HG03139 (cell line): ENCODE results near the gene DCAF5.
"Not testable (repeated sequence)": the region's sequence is repeated elsewhere in the genome, so short reads cannot be mapped to it uniquely, and the experiment has no call there.

ENCODE experiments used
- ATAC-seq: cut with Tn5 transposase; IDR thresholded peaks from one replicate; pipeline ENCODE4 v1.9.1; 2021; ENCODE audit not compliant: unreplicated experiment

DCAF5 gene, protein sequence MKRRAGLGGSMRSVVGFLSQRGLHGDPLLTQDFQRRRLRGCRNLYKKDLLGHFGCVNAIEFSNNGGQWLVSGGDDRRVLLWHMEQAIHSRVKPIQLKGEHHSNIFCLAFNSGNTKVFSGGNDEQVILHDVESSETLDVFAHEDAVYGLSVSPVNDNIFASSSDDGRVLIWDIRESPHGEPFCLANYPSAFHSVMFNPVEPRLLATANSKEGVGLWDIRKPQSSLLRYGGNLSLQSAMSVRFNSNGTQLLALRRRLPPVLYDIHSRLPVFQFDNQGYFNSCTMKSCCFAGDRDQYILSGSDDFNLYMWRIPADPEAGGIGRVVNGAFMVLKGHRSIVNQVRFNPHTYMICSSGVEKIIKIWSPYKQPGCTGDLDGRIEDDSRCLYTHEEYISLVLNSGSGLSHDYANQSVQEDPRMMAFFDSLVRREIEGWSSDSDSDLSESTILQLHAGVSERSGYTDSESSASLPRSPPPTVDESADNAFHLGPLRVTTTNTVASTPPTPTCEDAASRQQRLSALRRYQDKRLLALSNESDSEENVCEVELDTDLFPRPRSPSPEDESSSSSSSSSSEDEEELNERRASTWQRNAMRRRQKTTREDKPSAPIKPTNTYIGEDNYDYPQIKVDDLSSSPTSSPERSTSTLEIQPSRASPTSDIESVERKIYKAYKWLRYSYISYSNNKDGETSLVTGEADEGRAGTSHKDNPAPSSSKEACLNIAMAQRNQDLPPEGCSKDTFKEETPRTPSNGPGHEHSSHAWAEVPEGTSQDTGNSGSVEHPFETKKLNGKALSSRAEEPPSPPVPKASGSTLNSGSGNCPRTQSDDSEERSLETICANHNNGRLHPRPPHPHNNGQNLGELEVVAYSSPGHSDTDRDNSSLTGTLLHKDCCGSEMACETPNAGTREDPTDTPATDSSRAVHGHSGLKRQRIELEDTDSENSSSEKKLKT

DNA sequence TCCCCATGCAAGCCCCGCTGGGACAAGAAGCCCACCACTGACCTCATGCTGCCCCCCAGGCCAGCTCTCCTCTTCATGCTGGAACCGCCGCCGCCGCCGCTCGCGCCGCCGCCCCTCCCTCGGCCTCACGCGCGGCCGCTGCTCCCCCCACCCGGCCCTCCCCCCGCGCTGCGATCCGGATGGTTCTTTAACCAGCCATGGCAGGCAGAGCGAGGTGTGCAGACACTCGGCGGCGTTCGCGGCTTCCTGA lies at the start of gene DCAF5:
DCAF5 (minus strand) TSS at position 218 of the 250 bp plus-strand sequence; CDS start at position 77, 141 bp downstream.
- no peak for ATAC-seq

DNA sequence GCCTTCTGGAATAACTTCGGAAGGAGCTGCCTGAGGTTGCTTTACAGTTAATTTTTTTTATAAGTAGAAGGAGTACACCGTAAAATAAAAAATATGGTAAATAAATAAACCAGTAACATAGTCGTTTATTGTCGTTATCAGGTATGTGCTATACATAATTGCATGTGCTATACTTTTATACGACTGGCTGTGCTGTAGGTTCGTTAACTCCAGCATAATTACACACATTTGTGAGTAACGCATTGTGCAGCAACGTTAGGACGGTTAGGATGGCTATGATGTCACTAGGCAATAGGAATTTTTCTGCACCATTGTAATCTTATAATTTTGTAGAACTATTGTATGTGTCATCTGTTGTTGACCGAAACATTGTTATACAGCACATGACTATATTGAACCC lies 46.9 kb upstream of the DCAF5 start:
- ATAC-seq, result no peak

DNA sequence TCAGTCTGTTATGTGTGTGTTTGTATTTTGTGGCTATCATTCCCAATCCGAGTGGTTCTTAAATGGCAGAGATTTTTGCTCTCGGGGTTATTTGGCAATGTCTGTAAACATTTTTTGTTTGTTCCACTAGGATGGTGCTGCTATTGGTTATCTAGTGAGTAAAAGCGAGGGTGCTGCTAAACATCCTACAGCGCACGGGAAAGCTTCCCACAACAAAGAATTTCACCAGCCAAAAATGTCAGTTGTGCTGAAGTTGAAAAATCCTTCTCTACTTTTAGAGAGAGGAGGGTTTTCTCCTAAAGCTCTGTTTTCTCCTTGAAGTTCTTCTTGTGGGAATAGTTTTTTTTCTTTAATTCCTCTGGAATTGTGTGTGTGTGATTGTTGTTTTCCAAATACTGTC lies 40.8 kb upstream of the DCAF5 start:
- ATAC-seq, result no peak

DNA sequence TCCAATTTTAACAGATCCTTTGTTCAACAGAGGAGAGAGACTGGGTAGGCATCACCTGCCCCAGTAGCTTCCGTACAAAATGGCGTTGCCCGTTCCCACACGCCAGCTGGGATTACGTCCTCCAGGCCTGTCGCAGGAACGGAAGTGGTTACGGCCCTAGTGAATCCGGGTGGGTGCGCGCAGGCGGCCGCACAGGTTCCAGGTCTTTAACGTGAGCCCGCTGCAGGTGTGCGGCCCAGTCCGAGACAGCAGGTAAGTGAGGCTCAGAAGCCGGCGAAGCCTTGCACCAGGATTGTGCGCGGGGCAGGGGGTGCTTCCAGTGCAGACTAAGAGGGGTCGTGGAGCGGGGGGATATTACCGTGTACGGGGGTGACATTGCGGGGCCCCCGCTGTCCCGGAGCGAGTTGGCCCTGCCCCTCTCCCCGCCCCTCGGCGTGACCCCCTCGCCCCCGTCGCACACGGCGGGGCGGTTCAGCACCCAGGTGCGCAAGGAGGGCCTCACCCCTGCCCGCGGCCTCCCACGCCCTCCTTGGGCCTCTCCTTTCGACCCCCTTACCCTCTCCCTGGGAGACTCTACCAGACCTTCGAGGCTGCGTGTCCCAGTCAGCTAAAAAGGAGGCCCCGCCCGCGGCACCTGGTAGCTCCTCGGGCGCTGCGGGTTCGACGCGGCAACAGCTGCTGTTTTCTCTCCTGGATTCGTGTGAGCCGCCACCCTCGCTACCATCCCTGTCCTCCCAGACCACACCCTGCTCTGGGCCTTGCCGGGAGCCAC lies 38.6 kb upstream of the DCAF5 start, which contains the start of gene EXD2:
EXD2 (plus strand) TSS at position 159 of the 772 bp plus-strand sequence. CDS start 17,973 bp downstream, outside the sequence.
- ATAC-seq, result peak; percentile 86

DNA sequence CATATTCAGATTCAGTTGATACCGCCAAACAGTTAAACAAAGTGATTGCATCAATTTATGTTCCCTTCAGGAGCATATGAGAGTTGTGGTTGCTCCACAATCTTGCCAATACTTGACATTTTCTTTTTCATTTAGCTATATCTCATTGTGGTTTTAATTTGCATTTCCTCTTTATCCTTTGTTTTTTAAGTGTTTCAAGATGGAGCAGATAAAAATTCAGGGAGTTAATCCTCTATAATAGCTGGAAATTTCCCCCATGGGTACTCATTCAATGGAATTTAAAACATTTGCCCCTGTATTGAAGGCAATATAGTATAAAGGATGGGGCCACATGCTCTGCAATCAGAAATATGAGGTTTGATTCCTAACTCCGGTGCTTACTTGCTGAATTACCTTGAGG lies 37.3 kb upstream of the DCAF5 start:
- no peak for ATAC-seq

DNA sequence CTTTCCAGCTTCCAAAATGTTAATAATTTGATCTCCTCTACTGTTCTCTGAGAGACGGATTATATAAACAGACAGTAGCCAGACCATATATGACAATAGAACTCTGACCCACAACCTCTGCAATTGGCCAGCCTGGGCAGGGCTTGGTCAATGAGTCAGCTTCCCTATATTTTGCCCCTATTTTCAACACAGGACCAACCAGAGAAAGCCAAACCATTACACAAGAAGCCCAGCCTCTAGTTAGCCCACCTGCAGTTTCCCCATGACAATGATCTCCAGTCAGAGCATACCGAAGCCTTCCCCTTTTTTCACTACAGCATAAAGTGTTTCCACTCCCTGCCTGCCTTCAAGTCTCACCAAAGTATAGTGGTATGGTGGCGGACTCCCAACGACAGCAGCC lies 30.8 kb upstream of the DCAF5 start:
- ATAC-seq, result no peak

DNA sequence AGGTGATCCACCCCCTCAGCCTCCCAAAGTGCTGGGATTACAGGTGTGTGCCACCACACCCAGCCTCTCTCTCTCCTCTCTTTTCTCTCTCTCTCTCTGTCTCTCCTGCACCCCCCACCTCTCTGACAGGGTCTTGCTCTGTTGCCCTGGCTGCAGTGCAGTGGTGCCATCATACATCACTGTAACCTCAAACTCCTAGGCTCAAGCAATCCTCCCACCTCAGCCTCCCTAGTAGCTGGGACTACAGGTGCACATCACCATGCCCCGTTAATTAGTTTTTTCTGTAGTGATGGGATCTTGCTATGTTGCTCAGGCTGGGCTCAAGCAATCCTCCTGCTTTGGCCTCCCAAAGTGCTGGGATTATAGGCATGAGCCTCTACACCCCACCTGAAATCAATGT lies 29.7 kb upstream of the DCAF5 start:
- ATAC-seq, result not testable (repeated sequence)

DNA sequence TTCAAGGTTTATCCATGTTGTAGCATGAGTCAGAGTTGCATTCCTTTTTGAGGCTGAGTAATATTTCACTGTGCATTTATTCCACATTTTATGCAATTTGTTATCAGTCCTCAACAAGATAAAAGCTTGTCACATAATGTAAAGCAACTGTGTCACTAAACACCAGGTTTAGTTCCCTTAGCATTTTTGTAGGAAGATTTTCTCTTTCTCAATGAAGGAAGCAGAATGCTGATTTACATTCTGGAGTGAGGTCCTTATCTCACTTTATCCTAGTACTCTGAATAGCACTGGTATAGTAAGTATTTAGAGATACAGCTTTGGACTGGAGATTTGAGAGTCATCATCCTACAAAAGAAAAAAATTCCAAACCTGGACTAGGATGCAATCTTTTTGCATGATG lies 28.6 kb upstream of the DCAF5 start:
- no peak for ATAC-seq

DNA sequence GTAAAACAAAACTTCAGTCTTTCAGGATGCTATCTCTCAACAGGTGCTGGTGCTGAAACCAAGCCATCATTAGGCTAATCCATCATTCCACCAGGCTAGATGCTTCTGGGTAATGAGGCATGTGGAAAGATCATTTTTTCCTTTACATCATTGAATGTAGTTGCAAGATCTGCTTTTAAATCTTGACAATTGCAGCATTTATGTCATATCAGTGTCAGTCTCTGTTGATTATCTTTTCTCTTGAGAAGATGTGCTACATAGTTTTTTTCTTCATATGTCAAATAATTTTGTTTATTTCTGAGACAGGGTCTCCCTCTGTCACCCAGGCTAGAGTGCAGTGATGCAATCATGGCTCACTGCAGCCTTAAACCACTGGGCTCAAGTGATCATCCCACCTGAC lies 22.2 kb upstream of the DCAF5 start:
- no peak for ATAC-seq

DNA sequence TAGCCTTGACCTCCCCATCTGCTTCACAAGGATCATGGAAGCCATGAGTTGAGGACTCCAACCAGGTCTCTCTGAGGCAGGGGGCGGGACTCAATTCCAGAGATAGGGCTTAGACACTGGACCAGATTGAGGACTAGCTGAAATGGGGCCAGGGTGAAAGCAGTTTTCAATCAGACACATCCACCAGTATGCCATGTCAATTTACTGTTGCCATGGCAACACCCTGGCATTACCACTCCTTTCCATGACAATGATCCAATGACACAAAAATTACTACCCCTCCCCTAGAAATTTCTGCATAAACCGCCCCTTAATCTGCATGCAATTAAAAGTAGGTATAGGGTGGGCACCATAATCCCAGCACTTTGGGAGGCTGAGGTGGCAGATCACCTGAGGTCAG lies 18.6 kb upstream of the DCAF5 start:
- ATAC-seq, result no peak

DNA sequence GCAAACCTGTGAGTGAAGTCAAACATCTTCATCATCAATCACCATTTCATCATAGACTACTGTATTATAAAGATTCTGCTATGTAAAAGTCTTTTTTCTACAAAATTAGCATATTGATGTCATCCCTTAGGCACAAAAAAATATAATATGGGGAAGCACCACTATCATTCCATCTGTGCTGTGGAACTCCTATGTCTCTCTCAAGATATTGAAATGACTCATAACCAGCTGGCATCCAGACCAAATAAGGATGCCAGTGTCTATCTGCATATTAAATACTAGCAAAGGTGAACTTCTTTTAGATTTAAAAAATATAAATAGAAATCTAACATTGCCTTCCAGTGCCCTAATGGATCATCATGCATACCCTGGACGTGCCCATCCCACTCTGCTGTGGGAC lies 17.9 kb upstream of the DCAF5 start:
- no peak for ATAC-seq

DNA sequence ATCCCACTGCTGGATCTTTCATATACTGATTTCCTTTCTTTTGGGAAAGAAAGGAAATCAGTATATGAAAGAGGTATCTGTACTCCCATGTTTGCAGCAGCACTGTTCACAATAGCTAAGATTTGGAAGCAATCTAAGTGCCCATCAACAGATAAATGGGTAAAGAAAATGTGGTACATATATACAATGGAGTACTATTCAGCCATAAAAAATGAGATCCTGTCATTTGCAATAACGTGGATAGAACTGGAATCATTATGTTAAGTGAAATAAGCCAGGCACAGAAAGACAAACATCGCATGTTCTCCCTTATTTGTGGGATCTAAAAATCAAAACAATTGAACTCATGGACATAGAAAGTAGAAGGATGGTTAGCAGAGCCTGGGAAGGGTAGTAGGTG lies 12.9 kb upstream of the DCAF5 start:
- not testable (repeated sequence) for ATAC-seq

DNA sequence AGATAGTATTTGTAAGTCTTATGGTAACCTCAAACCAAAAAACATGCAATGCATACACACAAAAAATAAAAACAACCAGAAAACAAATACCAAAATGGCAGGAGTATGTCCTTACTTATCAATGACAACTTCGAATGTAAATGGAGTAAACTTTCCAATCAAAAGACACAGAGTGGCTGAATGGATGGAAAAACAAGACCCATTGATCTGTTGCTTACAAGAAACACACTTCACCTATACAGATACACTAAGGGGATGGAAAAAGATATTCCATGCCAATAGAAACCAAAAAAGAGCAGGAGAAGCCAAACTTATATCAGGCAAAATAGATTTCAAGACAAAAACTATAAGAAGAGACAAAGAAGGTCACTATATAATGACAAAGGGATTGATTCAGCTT lies 8.7 kb upstream of the DCAF5 start:
- ATAC-seq, result no peak

DNA sequence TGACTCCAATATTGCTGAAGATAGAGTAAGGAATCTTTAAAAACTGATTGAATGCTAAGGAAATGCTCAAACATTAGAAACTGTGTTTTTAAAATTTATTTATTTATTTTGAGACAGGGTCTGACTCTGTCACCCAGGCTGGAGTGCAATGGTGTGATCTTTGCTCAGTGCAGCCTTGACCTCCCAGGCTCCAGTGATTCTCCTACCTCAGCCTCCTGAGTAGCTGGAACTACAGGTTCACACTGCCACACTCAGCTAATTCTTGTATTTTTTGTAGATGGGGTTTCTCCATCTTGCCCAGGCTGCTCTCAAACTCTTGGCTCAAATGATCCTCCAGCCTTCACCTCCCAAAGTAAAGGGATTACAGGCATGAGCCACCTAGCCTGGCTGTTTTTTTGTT lies 3.3 kb upstream of the DCAF5 start:
- no peak for ATAC-seq

DNA sequence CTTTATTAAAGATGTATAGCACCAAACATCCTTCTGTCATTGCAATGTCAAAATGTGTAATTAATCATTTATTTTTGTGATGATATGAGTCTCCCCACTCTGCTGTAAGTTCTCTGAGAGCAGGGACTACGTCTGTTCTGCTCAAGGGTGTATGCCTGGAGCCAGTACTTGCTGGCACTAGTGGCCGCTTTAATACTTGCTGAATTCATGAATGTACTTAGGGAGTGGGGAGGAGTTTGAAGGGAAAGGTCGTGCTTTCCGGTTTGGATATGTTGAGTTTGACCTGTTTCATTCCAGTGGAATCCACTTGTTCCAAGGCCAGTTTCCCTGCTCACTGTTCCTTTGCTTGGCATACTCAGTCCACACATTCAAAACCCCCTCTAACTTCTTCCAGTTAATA lies 1.9 kb upstream of the DCAF5 start:
- no peak for ATAC-seq

DNA sequence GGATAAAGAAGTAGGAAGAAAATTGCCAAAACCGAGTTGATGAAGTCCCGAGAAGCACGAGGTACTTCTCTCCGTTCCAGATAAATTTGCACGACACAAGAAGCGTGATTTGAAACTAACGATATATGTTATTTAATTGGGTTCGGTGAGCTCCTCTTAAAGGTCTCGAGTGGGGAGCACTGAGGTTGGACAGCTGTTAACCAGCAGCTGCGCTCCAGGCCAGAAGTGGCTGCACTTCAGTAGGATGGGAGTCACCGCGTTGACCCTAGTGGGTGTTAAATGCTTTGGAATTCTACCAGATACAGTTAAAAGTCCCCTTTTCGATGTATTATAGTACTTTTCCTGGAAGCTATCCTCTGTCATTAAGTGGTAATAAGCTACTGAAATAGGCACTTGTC lies 953 bp upstream of the DCAF5 start:
- ATAC-seq, result no peak

DNA sequence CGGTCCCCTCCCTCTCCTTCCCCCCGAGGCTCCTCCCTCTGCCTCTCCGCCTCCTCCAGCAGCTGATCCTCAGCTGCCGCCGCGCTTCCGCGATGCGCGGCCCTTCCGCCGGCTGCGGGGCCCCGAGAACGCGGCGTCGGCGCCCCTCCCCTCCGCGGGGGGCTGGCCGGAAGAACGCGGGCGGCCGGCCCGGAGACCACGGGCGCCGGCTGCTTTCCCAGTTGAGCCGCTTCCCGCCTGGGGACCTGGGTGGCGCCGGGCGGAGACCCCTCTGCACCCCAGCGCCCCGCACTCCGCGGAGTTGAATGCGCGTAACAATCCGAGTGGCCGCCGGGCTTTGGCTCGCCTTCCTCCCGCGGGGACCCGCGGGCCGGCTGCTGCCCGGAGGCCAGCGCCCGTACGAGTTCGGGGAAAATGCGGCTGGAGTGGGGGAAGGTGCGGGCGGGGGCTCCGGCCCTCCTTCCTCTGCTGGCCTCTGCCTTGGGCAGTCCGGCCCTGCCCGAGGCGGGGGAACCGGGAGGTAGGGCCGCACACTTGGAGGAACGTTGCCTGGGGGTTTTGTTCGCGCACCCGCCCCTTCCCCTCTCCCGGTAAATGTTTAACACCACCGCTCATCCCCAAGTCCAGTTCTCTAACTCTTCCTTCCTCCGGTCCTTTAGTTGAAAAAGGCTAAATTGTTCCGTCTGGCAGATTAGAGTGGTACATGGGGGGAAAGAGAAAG lies 393 bp upstream of the DCAF5 start:
- ATAC-seq, result peak; percentile 81

DNA sequence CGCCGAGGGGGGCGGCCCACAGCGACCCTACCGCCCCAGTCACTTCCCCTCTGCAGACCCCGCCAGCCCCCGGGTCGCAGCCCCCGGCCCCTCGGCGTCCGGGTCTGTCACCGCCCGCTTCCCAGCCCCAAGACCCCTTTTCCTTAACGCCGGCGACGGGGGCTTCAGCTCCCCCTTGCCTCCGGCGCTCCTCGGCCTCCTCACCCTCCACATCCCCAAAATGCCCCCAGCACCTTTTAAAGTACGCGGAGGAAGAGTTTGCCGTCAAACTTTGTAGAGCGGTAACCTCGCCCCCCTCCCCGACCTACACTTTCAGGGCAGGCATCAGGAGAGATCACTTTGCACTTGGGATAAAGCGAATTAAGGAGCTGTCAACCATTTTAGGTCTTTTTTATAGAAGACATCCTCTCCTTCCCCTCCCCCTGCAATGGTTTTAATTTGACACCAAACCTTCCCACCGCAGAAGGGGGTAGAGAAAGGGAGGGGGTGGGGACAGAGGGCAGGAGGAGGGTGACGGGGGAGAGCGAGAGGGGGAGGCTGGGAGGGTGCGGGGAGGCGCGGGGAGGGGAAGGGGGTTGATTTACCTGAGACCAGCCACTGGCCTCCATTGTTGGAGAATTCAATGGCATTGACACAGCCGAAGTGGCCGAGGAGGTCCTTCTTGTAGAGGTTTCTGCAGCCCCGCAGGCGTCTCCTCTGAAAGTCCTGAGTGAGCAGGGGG lies 578 bp downstream of the DCAF5 start:
- no peak for ATAC-seq

DNA sequence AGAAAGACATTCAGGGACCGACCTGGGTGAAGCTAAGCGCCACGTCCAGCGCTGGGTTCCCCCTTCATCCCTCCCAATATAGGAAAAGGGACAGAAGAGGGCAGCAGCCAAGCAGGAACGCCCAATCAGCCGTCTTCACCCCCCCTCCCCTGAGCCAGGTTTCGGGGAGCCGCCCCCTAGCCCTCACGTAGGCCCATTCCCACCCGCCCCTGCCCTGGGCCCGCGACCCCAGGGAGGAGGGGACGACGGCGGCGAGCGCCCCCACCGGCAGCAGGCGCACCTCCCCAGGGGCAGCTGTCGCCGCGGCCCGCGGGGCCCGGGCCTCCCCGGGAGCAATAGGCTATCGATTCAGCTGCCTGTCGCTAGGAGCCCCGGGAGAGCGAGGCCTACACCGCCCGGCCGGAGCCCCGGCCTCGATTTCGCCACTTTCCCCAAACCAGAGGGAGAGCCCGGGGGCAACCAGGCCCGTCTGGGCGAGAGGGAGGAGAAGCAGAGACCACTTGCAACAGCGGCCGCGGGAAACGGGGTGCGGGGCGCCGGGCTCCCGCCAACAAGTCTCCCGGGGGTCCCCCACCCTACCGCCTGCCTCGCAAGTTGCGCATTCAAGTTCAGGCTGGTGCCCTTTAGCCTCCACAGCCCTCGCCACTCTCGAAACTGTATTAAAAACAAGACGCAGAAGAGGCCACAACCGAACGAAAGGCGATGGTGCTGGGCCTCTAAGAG lies 1.3 kb downstream of the DCAF5 start:
- peak; percentile 42 for ATAC-seq
